Measurements from ENCODE around the gene GALNT17.
"Not testable (repeated sequence)": the region's sequence is repeated elsewhere in the genome, so short reads cannot be mapped to it uniquely, and the experiment has no call there.

GALNT17 gene

DNA sequence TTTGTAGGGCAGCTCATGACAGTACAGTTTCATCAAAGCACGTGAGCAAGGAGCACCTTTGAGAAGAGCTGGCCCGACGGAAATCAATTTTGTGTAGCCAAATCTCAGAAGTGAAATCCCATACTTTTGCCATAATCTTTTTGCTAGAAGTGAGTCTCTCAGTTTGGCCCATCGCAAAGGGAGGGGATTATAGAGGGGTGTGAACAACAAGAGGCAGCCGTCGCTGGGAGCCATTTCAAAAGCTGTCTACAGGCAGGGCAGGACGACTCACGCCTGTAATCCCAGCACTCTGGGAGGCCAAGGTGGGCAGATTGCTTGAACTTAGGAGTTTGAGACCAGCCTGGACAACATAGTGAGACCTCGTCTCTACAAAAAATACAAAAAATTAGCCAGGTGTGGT, 599.8 kb downstream of the GALNT17 start:
- no peak for FAIRE-seq
- no peak for DNase-seq (ENCODE audit: low spot score)

DNA sequence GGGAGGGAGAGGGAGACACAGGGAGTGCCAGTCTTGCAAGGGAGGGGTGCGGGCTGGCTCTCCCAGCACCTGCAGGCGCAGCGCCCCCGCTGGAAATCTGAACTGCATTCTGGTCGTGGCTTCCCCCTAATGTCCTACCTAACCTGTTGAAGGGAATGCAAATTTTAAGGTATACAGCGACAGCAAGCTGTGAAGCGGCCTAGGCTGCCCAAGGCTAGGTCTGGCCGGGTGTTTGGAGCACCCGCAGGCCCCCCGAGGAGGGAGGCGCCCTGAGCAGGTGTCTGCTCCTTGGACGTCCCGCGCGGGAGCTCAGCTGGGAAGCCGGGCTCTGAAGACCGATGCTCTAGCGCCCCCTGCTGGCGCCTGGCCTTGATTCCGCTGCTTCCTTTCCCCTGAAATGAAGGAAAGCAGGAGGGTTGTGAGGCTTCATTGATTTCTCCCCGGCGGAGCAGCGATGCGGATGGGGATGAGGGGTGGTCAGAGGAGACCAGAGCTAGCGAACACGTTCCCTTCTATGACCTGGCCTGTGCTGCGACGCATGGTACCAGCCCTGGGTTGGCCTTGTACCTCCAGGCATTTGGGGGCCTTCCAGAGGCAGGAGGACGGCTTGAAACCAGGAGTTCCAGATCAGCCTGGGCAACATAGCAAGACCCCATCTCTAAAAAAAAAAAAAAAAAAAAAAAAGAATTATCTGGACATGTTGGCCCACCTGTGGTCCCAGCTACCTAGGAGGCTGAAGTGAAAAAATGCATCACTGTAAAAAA, 601.3 kb downstream of the GALNT17 start:
- FAIRE-seq (no peak), DNase-seq (ENCODE audit: low spot score) (peak; percentile 86)

DNA sequence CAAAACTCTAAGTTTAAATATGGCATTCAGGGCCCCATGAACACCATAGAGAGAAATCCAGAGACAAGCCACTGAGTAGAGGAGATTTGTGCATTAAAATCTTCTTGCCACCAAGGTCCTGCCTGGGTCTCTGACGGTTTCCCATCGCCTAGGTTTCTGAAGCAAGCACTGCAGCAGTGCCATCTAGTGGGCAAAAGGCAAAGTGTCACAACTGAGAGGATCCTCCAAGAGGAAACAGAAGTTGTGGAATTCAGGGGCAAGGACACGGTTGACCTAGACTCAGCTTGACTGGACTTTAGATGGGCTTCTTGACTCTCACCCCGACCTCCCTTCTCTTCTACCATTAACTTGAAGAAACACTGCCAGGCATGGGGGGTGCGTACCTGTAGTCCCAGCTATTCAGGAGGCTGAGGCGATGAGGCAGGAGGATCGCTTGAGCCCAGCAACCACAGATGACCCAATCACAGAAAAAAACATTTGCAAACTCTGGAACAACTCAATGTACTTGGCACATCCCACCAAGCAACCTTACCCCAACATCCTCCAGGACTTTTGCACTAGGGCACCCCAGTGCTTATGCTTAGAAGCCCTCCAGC, 604.1 kb downstream of the GALNT17 start:
- DNase-seq (ENCODE audit: low spot score) (peak; percentile 69), FAIRE-seq (peak; percentile 50)

DNA sequence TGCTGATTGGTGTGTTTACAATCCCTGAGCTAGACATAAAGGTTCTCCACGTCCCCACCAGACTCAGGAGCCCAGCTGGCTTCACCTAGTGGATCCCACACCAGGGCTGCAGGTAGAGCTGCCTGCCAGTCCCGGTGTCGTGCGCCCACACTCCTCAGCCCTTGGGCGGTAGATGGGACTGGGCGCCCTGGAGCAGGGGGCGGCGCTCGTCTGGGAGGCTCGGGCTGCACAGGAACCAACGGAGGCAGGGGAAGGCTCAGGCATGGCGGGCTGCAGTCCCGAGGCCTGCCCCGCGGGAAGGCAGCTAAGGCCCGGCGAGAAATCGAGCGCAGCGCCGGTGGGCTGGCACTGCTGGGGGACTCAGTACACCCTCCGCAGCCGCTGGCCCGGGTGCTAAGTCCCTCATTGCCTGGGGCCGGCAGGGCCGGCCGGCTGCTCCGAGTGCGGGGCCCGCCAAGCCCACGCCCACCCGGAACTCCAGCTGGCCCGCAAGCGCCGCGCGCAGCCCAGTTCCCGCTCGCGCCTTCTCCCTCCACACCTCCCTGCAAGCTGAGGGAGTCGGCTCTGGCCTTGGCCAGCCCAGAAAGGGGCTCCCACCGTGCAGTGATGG, 606.1 kb downstream of the GALNT17 start:
- FAIRE-seq; DNase-seq (ENCODE audit: low spot score): not testable (repeated sequence)

DNA sequence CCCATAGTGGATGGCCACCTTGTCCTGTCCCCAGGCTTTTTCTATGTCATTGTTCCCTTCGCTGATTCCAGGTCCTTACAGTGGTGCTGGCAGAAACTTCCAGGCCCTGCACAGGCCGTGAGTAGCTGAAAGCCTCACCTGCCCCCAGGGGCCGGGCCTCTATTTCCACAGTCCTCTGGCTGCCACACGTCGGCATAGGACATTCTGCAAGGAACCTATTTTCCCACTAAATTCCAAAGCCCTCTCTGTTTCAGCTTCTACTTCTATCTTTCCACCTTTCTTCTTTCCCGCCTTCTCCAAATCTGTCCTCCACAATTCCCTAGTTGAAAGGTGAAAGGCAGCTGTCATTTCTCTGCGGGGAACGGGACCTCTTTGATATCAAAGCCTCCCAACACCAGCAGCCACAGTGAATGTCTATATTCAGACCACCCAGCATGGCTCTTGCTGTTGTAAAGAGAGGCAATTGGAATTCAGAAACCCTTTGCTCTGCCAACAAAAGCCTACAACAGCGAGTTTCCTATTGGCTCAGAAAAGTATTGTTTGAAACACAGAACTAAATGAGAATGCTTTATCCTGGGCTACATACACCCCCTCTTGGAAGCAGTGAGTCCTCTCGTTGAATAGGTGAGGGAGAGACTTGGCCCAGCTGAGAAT, 607.7 kb downstream of the GALNT17 start:
- DNase-seq (ENCODE audit: low spot score): no peak
- no peak for FAIRE-seq

DNA sequence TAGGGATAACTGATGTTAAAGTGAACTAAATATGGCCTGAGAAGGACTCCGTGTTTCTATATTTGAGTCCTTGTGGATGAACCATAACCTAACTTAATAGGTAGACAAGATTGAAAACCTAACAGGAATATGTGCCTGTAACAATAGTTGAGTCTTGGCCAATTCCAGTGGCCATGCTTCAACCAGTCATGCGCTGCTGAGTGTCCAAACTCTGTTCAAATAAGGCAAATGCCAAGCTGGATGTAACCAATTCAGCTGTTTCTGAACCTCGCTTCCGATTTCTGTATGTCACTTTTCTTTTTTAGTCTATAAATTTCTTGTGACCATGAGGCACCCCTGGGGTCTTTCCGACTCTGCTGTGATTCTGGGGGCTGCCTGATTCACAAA, 608.2 kb downstream of the GALNT17 start:
- no peak for DNase-seq (ENCODE audit: low spot score)
- FAIRE-seq: no peak

DNA sequence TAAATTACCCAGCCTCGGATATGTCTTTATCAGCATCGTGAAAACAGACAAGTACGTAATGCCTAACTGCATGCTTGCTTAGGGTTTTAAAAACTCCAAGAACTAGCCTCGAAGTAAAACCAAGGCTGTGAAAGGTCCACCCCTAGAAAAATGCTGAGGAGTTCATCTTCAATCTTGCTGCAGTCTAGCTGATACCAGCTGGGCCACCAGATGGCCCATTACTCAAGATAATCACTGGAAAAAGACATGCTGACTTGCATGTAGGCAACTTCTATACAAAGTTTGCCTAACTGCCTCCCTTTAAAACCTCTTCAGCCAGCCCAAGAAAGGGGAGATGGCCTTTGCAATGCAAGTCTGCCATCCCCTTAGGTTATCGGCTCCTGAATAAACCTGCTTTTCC, 614.1 kb downstream of the GALNT17 start:
- DNase-seq (ENCODE audit: low spot score) (no peak), FAIRE-seq (no peak)

DNA sequence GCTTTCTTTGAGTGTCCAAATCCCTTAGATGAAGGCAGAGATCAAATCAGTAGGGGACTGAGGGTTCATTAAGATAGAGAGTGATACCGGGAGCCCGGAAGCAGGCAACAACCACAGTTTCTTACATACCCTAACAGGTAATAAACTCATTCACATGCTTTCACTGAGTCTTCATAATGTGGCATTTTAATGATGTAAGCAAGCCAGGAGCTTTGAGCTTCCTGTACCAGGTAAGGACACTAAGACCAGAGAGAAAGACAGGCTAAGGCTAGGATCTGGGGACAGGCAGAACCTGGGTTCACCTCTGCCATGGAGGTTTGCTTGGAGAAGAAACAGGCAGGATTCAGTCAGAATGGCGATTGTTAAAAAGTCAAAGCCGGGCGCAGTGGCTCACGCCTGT, 618.3 kb downstream of the GALNT17 start:
- FAIRE-seq (no peak), DNase-seq (ENCODE audit: low spot score) (no peak)

DNA sequence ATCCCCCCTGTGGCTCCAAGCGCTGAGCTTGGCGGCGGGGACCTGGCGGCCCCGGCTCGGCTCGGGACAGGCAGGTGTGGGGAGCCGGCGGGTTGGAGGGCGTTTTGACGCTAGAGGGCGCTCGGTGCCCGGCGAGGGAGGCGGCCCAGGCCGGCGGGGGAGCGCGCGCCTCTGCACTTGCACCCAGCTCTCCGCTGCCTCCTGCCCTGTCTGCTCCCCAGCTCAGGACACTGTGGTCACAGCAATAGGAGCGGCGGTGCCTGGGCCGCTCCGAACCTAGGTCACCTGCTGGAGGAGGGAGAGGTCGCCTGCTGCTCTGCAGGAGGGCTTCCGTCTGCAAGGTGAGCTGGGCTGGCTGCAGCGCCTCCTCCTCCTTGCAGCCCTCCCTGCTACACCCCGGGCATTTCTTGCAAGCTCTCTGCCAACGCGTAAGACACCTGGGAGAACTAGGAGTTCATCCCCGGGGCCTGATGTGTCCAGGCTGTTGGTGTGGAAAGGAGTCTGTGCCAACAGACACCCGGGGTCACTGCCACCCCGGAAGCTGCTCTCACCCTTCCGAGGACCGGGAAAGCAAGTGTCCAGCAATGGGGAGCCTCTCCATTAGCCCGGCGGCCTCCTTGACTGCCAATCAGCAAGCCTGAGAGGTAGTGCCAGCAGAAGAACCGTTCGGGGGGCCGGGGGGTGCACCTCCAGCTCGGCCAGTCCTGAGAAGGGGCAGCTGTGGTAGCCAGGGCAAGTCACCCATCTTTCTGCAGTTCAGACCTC, 620.4 kb downstream of the GALNT17 start:
- peak; percentile 85 for DNase-seq (ENCODE audit: low spot score)
- peak; percentile 44 for FAIRE-seq

DNA sequence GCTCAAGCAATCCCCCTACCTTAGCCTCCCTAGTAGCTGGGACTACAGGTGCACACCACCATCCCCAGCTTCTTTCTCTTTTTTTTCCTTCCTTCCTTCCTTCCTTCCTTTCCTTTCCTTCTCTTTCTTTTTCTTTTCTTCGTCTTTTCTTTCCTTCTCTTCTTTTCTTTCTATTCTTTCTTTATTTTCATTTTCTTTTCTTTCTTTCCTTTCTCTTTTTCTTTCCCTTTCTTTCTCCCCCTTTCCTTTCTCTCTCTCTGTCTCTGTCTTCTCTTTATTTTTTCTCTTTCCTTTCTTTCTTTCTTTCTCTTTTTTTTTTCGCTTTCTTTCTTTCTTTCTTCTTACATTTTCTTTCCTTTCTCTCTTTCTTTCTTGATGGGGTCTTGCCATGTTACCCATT, 621.3 kb downstream of the GALNT17 start:
- no peak for FAIRE-seq

DNA sequence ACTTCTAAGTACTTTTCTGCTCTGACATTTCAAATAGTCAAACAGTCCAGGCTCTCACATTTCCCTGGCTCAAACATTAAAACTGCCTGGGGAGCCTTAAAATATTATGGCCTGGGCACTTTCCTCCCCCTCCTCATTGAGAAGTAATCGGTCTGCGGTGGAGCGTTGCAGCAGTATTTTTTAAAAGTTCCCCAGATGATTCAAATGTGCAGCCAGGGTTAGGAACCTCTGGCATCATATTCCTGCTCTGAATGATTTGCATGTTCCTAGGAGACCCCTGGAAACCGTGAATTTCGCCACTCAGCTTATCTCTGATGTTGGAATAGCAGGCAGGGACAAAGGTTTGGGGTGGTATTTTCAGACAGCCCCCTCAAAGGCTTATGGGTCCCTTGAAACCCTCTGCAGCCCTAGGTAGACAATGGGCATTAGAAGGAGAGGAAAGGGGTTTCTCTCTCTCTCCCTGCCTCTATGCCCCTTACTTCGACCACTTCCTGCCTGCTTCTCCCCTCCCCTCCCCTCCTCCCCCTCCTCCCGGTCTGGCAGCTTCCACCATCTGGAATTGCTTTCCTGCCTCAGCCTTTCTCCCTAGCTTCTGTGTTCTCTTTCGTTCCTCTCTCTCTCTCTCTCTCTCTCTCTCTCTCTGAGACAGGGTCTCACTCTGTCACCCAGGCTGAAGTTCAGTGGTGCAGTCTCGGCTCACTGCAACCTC, 622.2 kb downstream of the GALNT17 start:
- no peak for FAIRE-seq
- no peak for DNase-seq (ENCODE audit: low spot score)

More for the DNA sequence above, 621.3 kb downstream of the GALNT17 start:
- no peak for DNase-seq (ENCODE audit: low spot score)

DNA sequence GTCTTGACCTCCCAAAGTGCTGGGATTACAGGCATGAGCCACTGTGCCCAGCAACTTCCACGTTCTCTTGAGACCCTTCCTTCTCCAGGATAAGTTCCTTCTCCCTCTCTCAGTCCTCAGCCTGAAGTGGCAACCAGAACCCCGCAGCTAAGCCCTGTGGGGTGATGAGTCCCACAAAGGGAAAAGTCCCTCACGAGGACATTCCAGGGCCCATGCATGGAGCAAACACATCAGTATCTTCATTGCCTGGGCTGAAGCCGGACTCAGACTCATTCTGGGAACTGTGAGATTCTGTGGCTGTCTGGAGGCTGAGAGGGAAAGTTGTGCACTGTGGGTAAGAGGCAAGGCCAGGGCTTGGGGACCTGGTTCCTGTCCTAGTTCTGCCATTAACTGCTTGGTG, 622.9 kb downstream of the GALNT17 start:
- FAIRE-seq: no peak
- no peak for DNase-seq (ENCODE audit: low spot score)

DNA sequence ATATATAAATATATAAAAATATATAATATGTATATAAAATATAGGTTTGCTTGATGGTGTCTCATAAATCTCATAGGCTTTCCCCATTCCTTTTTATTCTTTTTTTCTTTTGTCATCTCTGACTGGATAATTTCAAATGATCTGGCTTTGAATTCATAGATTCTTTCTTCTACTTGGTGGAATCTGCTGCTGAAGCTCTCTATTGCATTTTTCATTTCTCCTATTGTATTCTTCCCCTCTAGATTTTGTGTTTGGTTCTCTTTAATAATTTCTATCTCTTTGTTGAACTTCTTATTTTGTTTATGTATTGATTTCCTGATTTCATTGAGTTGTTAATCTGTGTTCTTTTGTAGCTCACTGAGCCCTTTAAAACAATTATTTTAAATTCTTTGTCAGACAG, 629.4 kb downstream of the GALNT17 start:
- DNase-seq (ENCODE audit: low spot score) (no peak), FAIRE-seq (no peak)
